ENCODE results near the gene PAMR1.
"Not testable (repeated sequence)": the region's sequence is repeated elsewhere in the genome, so short reads cannot be mapped to it uniquely, and the experiment has no call there.

PAMR1 gene

GRCh38 chr11:35536470-35536869, 11.1 kb upstream of the PAMR1 start:
- TF ChIP-seq CTCF (IDR thresholded peaks at IDR 0.05; ENCODE audit: low read length, missing control alignments), result no peak

GRCh38 chr11:35531246-35531645, 5.8 kb upstream of the PAMR1 start:
- DNase-seq (ENCODE audit: low read depth), result peak; percentile 45
- TF ChIP-seq CTCF (IDR thresholded peaks at IDR 0.05; ENCODE audit: low read length, missing control alignments), result no peak
- H3K4me3 ChIP-seq (replicated peaks; ENCODE audit: low read depth, low read length), result no peak overlapping the region

More at GRCh38 chr11:35536470-35536869, 11.1 kb upstream of the PAMR1 start:
- no peak overlapping the region for H3K4me3 ChIP-seq (replicated peaks; ENCODE audit: low read depth, low read length)
- no peak for DNase-seq (ENCODE audit: low read depth)

- H3K4me3 ChIP-seq (replicated peaks; ENCODE audit: low read depth, low read length), result no peak overlapping the region
- TF ChIP-seq CTCF (IDR thresholded peaks at IDR 0.05; ENCODE audit: low read length, missing control alignments), result no peak
- peak; percentile 94 for DNase-seq (ENCODE audit: low read depth)
Measured at GRCh38 chr11:35529971-35530495, 4.6 kb upstream of the PAMR1 start.

- TF ChIP-seq CTCF (IDR thresholded peaks at IDR 0.05; ENCODE audit: low read length, missing control alignments), result no peak
- DNase-seq (ENCODE audit: low read depth), result no peak
- no peak overlapping the region for H3K4me3 ChIP-seq (replicated peaks; ENCODE audit: low read depth, low read length)
Measured at GRCh38 chr11:35526370-35526792, 965 bp upstream of the PAMR1 start.

GRCh38 chr11:35524780-35525179, 636 bp downstream of the PAMR1 start:
- peak; percentile 46 for DNase-seq (ENCODE audit: low read depth)
- peak overlapping the region; percentile 75 for H3K4me3 ChIP-seq (replicated peaks; ENCODE audit: low read depth, low read length)
- TF ChIP-seq CTCF (IDR thresholded peaks at IDR 0.05; ENCODE audit: low read length, missing control alignments), result no peak

GRCh38 chr11:35523861-35524260, 1.6 kb downstream of the PAMR1 start:
- H3K4me3 ChIP-seq (replicated peaks; ENCODE audit: low read depth, low read length), result peak overlapping the region; percentile 75
- TF ChIP-seq CTCF (IDR thresholded peaks at IDR 0.05; ENCODE audit: low read length, missing control alignments), result no peak
- no peak for DNase-seq (ENCODE audit: low read depth)

GRCh38 chr11:35523331-35523768, 2.1 kb downstream of the PAMR1 start:
- no peak for TF ChIP-seq CTCF (IDR thresholded peaks at IDR 0.05; ENCODE audit: low read length, missing control alignments)
- H3K4me3 ChIP-seq (replicated peaks; ENCODE audit: low read depth, low read length), result peak overlapping the region; percentile 75
- DNase-seq (ENCODE audit: low read depth), result no peak

GRCh38 chr11:35522091-35522490, 3.3 kb downstream of the PAMR1 start:
- not testable (repeated sequence) for H3K4me3 ChIP-seq (replicated peaks; ENCODE audit: low read depth, low read length); DNase-seq (ENCODE audit: low read depth)

Data from fibroblast of pulmonary artery (primary cell).